ENCODE data around the gene PLAU.
"Not testable (repeated sequence)": the region's sequence is repeated elsewhere in the genome, so short reads cannot be mapped to it uniquely, and the experiment has no call there.

The PLAU gene

DNA sequence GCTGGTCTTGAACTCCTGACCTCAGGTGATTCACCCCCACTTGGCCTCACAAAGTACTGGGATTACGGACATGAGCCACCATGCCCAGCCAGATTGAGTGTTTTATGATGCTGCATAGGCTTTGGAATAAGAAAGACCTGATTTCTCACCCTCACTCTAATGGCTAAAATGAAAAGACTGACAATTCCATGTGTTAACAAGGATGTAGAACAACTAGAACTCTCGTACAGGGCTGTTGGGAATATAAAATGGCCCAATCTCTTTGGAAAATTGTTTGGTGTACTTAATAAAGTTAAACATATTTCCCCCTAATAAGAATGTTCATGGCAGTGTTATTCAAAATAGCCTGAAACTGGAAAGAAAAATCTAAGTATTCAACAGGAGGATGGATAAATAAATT is 43.8 kb downstream of the PLAU start:
- no peak overlapping the region for H3K4me3 ChIP-seq (ENCODE audit: low read depth, low read length)
- TF ChIP-seq, protein P1, sequence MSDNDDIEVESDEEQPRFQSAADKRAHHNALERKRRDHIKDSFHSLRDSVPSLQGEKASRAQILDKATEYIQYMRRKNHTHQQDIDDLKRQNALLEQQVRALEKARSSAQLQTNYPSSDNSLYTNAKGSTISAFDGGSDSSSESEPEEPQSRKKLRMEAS (IDR thresholded peaks at IDR 0.05; ENCODE audit: low read depth, low read length), result no peak
- TF ChIP-seq, protein P2, sequence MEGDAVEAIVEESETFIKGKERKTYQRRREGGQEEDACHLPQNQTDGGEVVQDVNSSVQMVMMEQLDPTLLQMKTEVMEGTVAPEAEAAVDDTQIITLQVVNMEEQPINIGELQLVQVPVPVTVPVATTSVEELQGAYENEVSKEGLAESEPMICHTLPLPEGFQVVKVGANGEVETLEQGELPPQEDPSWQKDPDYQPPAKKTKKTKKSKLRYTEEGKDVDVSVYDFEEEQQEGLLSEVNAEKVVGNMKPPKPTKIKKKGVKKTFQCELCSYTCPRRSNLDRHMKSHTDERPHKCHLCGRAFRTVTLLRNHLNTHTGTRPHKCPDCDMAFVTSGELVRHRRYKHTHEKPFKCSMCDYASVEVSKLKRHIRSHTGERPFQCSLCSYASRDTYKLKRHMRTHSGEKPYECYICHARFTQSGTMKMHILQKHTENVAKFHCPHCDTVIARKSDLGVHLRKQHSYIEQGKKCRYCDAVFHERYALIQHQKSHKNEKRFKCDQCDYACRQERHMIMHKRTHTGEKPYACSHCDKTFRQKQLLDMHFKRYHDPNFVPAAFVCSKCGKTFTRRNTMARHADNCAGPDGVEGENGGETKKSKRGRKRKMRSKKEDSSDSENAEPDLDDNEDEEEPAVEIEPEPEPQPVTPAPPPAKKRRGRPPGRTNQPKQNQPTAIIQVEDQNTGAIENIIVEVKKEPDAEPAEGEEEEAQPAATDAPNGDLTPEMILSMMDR (IDR thresholded peaks at IDR 0.05; ENCODE audit: low read depth, low read length), result no peak
- TF ChIP-seq MYC (IDR thresholded peaks at IDR 0.05; ENCODE audit: low read depth, low read length) (no peak), POLR2A (IDR thresholded peaks at IDR 0.05; ENCODE audit: extremely low read depth, insufficient read length) (no peak)
- no peak for DNase-seq (ENCODE audit: low read depth)

DNA sequence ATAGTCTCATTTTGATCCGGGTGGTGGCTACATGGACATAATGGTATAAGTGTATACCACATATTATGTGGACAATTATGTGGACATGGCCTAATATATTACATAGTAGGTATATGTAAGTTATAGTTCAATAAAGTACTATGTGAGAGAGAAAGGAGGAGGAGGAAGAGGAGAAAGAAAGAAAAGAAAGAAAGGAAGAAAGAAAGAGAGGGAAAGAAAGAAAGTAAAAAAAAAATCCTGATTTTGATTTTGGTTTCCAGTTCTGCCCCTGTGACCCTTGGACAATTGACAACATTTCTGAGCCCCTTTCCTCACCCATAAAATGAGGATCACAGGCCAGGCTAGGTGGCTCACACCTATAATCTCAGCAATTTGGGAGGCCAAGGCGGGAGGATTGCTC is 44.8 kb downstream of the PLAU start:
- no peak for DNase-seq (ENCODE audit: low read depth)
- TF ChIP-seq, protein P1 (IDR thresholded peaks at IDR 0.05; ENCODE audit: low read depth, low read length), result no peak
- TF ChIP-seq MYC (IDR thresholded peaks at IDR 0.05; ENCODE audit: low read depth, low read length) (no peak), POLR2A (IDR thresholded peaks at IDR 0.05; ENCODE audit: extremely low read depth, insufficient read length) (no peak)
- TF ChIP-seq, protein P2 (IDR thresholded peaks at IDR 0.05; ENCODE audit: low read depth, low read length), result no peak
- no peak overlapping the region for H3K4me3 ChIP-seq (ENCODE audit: low read depth, low read length)

DNA sequence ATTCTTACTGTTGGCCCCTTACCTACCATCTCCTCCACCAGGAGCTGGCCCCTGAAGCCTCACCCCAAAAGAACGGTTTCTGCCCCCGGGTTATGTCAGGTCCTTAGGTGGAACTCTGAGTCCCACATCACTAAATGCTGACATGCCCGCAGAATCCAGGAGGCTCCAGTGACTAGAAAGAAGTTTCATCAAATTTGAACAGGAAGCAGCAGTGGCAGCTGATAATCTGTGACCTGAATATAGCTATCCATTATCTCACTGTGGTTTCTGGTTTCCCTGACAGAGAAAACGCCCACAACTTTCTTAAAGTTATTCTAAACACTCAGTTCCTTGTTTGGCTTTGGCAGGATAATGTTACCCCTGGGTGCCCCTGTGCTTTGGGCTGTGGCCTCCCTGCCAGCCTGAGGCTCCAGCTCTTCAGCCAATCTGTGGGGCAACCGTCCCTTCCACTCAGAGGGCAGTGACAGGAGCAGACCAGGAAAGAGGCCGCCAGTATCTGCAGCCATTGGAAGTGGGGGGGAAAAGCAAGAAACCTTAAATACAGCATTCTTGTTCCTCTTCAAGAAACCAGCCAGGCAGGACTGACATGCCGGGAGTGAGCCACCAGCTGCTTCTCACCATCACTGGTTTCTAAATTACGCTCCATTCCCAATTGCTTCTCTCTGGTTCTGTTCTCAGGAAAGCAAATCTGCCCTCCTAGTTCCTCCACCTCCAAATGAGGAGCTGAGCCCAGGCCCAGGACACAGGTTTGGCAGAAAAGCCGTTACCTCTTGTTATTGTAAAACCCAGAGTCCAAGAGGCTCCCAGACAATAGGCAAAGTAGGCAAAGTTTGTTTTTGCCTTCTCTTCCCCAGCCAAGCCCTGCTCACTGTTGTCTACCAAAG is 45.8 kb downstream of the PLAU start:
- DNase-seq (ENCODE audit: low read depth), result peak; percentile 92
- TF ChIP-seq MYC (IDR thresholded peaks at IDR 0.05; ENCODE audit: low read depth, low read length) (peak; percentile 68), POLR2A (IDR thresholded peaks at IDR 0.05; ENCODE audit: extremely low read depth, insufficient read length) (no peak)
- TF ChIP-seq, protein P1 (IDR thresholded peaks at IDR 0.05; ENCODE audit: low read depth, low read length), result peak; percentile 63; the same call in 1 of the 2 replicates
- H3K4me3 ChIP-seq (ENCODE audit: low read depth, low read length), result peak overlapping the region; percentile 3

DNA sequence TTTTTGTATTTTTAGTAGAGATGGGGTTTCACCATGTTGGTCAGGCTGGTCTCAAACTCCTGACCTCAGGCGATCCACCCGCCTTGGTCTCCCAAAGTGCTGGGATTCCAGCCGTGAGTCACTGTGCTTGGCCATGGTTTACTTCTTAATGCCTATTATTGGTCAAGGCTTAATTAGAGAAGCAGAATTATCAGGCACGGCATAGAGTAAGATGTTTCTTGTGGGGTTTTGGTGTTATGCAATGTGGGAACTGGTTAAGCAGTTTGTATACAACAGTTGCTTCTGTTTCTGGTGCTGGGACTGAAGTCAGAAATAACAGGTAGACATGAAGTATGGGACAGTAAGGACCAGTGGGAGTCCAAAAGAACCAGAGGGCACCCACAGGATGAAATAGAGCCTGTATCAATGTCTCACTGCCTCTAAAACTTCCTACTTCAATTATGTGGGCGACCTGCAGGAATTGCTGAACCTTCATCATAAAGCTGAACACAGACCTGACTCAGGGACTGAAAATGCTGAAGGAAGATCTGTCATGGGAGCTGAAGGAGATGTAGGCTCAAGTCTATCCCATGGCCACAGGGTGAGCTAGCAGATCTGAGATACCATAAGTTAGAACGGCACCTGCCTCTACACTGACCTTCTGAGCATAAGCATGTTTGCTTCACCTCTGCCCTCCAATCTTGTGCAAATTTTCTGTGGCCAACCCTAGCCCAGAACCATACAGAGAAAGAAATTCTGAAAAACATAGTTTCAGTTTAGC is 48.7 kb downstream of the PLAU start:
- no peak overlapping the region for H3K4me3 ChIP-seq (ENCODE audit: low read depth, low read length)
- DNase-seq (ENCODE audit: low read depth), result peak; percentile 74
- no peak for TF ChIP-seq MYC (IDR thresholded peaks at IDR 0.05; ENCODE audit: low read depth, low read length)
- TF ChIP-seq, protein P1 (IDR thresholded peaks at IDR 0.05; ENCODE audit: low read depth, low read length), result peak; percentile 13; the same call in 1 of the 2 replicates
- TF ChIP-seq POLR2A (IDR thresholded peaks at IDR 0.05; ENCODE audit: extremely low read depth, insufficient read length), result no peak
- TF ChIP-seq, protein P2 (IDR thresholded peaks at IDR 0.05; ENCODE audit: low read depth, low read length), result no peak

DNA sequence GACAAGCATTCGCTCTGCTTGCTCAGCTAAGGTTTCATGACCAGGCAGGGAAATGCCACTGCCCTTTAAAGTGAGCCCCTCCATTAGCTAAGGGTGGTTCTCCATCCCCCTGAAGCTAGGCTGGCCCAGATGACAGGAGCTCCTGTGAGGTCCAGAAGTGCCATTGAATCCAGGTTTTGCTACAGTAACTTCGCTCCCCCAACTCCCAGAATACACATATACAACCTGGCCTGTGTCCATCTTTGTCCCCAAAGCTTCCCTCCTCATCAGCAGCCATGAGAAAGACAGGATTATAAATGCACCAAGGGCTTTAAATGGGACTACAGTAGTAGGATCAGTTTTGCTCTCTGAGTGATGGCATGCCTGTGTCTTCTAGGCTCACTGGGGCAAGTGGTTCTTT is 51.5 kb downstream of the PLAU start:
- DNase-seq (ENCODE audit: low read depth), result no peak
- H3K4me3 ChIP-seq (ENCODE audit: low read depth, low read length), result no peak overlapping the region
- TF ChIP-seq, protein P2 (IDR thresholded peaks at IDR 0.05; ENCODE audit: low read depth, low read length), result no peak
- TF ChIP-seq, protein P1 (IDR thresholded peaks at IDR 0.05; ENCODE audit: low read depth, low read length), result no peak
- no peak for TF ChIP-seq POLR2A (IDR thresholded peaks at IDR 0.05; ENCODE audit: extremely low read depth, insufficient read length)
- TF ChIP-seq MYC (IDR thresholded peaks at IDR 0.05; ENCODE audit: low read depth, low read length), result no peak

DNA sequence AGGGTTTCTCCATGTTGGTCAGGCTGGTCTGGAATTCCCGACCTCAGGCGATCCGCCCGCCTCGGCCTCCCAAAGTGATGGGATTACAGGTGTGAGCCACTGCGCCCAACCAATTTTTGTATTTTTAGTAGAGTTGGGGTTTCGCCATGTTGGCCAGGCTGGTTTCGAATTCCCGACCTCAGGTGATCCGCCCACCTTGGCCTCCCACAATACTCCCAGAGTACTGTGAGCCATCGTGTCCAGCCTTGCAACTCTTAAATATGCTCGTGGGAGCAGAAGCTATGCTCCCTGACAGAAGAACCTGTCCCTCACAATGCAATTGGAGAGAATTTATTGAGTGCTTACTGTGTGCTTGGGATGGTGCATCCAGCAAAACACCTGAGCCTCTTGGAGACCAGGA is 52.6 kb downstream of the PLAU start:
- not testable (repeated sequence) for DNase-seq (ENCODE audit: low read depth); H3K4me3 ChIP-seq (ENCODE audit: low read depth, low read length)

Data from NB4 (cell line).